ENCODE data around the gene DCK.
A peak's percentile ranks its signal among the peaks of the same experiment; 100 is the strongest.

The DCK gene

DNA sequence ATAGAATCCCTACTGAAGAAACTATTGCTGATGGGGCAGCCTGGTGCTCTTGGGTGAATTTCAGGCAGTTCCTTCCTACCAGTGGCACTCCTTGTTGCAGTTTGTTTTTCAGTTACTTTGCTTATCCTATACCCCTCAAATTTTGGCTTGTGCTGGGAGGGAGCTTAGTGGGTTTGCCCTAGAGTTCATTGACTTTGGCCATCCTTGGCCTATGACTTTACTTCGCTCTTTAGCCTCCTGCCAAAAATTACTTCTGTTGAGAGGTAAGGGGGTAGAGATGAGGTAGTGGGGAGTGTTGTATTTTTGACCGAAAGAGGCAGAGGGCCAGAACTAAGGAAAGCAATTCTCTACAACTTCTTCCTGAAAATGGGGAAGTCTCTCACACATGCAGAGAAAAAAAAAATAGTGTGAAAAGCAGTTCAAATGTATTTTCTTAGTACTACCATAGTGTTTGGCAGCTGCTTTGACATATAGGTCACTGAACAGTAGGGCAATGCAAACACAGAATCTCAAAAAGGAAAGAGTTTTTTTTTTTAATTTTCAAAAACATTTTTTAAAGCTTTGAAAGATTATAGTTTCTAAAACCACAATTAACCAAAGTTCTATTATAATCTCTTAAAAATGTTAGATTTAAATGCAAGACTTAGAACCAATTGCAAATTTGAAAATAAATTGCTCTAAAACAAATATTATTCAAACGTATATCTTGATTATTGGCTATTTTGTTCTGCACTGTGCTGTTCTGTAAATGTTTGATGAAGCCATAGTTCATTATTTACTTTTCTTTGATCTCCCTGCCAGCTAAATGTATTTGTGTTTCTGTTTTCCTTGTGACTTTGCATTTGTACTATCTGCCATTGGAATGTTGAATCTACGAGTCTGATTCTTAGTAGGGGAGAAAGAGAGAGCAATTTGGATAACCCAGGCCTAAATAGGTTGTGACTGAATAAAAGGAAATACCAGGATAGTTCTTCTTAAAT lies 73.6 kb downstream of the DCK start:
- H4K91ac ChIP-seq (ENCODE audit: low read depth, low read length), result no peak overlapping the region
- H3K9ac ChIP-seq (ENCODE audit: low read length), result no peak overlapping the region
- H3K4me3 ChIP-seq (ENCODE audit: low read depth, low read length), result no peak overlapping the region
- H2BK12ac ChIP-seq (ENCODE audit: low read length), result no peak overlapping the region
- H3K27ac ChIP-seq (ENCODE audit: low read depth, low read length), result no peak overlapping the region
- H2BK5ac ChIP-seq (ENCODE audit: low read depth, low read length, poor library complexity), result no peak overlapping the region
- H3K79me2 ChIP-seq (ENCODE audit: control insufficient read depth, insufficient read depth, low read length, poor library complexity), result no peaks in the 10 kb centered on the region
- no peak overlapping the region for H3K4me2 ChIP-seq (ENCODE audit: low read length)
- H3K79me1 ChIP-seq (ENCODE audit: low read length), result no peaks in the 10 kb centered on the region
- no peaks in the 10 kb centered on the region for H3K36me3 ChIP-seq (ENCODE audit: control insufficient read depth in 1 of 2, insufficient read depth in 2 of 2, low read length in 2 of 2)
- no peak overlapping the region for H4K12ac ChIP-seq (ENCODE audit: low read depth, low read length)
- peak in 1 of 2 donors; percentile 4 for DNase-seq
- H3K4me1 ChIP-seq (ENCODE audit: control insufficient read depth in 1 of 2, insufficient read depth in 2 of 2, low read length in 2 of 2), result no peaks in the 10 kb centered on the region
- H4K8ac ChIP-seq (ENCODE audit: low read depth, low read length), result no peak overlapping the region
- no peak overlapping the region for H2AFZ ChIP-seq (ENCODE audit: insufficient read depth, low read length, poor library complexity)
- no peak overlapping the region for H3K14ac ChIP-seq (ENCODE audit: low read length)
- no peak overlapping the region for H2AK5ac ChIP-seq (ENCODE audit: low read length)
- H2BK120ac ChIP-seq (ENCODE audit: insufficient read depth, low read length, poor library complexity), result no peak overlapping the region
- no peak overlapping the region for H3K4ac ChIP-seq (ENCODE audit: low read depth, low read length)
- no peaks in the 10 kb centered on the region for H3K27me3 ChIP-seq (ENCODE audit: insufficient read depth, low read length)
- no CpG with 5 or more reads among the region's 4 CpGs for WGBS (ENCODE audit: extremely low coverage, insufficient coverage, insufficient read length)
- no peaks in the 10 kb centered on the region for H3K9me3 ChIP-seq (ENCODE audit: insufficient read depth, low read depth, low read length)
- no peak overlapping the region for H3K18ac ChIP-seq (ENCODE audit: low read length)
- no peak overlapping the region for H3K23ac ChIP-seq (ENCODE audit: low read length)

GRCh38 chr4:71069063-71069462 lies 75.6 kb downstream of the DCK start:
- Histone ChIP-seq H3K18ac (ENCODE audit: low read length) (no peak overlapping the region), H3K4me3 (ENCODE audit: low read depth, low read length) (no peak overlapping the region), H3K9ac (ENCODE audit: low read length) (no peak overlapping the region), H3K27ac (ENCODE audit: low read depth, low read length) (no peak overlapping the region), H2BK12ac (ENCODE audit: low read length) (no peak overlapping the region), H2BK120ac (ENCODE audit: insufficient read depth, low read length, poor library complexity) (no peak overlapping the region), H3K36me3 (ENCODE audit: control insufficient read depth in 1 of 2, insufficient read depth in 2 of 2, low read length in 2 of 2) (no peaks in the 10 kb centered on the region), H2AFZ (ENCODE audit: insufficient read depth, low read length, poor library complexity) (no peak overlapping the region), H3K14ac (ENCODE audit: low read length) (no peak overlapping the region), H3K9me3 (ENCODE audit: insufficient read depth, low read depth, low read length) (no peaks in the 10 kb centered on the region), H3K27me3 (ENCODE audit: insufficient read depth, low read length) (no peaks in the 10 kb centered on the region), H3K4ac (ENCODE audit: low read depth, low read length) (no peak overlapping the region), H4K12ac (ENCODE audit: low read depth, low read length) (no peak overlapping the region), H3K4me1 (ENCODE audit: control insufficient read depth in 1 of 2, insufficient read depth in 2 of 2, low read length in 2 of 2) (no peaks in the 10 kb centered on the region), H2AK5ac (ENCODE audit: low read length) (no peak overlapping the region), H4K91ac (ENCODE audit: low read depth, low read length) (no peak overlapping the region), H3K23ac (ENCODE audit: low read length) (no peak overlapping the region), H4K8ac (ENCODE audit: low read depth, low read length) (no peak overlapping the region), H2BK5ac (ENCODE audit: low read depth, low read length, poor library complexity) (no peak overlapping the region), H3K79me1 (ENCODE audit: low read length) (no peaks in the 10 kb centered on the region), H3K4me2 (ENCODE audit: low read length) (no peak overlapping the region), H3K79me2 (ENCODE audit: control insufficient read depth, insufficient read depth, low read length, poor library complexity) (no peaks in the 10 kb centered on the region)
- no CpG with 5 or more reads among the region's 1 CpG for WGBS (ENCODE audit: extremely low coverage, insufficient coverage, insufficient read length)
- DNase-seq, result no peak

DNA sequence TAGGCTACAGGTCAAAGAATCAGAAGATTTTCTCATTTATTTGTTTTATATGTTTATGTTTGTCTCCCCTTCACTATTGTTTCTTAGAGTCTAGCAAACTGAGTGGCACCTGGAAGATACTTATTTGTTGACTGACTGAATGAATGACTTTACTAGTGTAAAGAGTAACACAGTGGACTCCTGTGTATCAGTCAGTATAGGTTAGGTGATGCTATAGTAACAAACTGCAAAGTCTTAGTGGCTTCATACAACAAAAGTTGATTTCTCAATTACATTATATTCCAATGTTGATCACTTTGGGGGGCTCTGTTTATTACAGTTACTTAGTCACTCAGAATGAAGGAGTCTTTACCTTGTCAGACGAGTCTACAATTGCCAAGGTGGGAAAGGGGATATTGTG lies 76.6 kb downstream of the DCK start:
- Histone ChIP-seq H3K14ac (ENCODE audit: low read length) (no peak overlapping the region), H4K12ac (ENCODE audit: low read depth, low read length) (no peak overlapping the region), H3K9me3 (ENCODE audit: insufficient read depth, low read depth, low read length) (no peaks in the 10 kb centered on the region), H2AK5ac (ENCODE audit: low read length) (no peak overlapping the region), H3K18ac (ENCODE audit: low read length) (no peak overlapping the region), H4K8ac (ENCODE audit: low read depth, low read length) (no peak overlapping the region), H3K36me3 (ENCODE audit: control insufficient read depth in 1 of 2, insufficient read depth in 2 of 2, low read length in 2 of 2) (no peaks in the 10 kb centered on the region), H2BK5ac (ENCODE audit: low read depth, low read length, poor library complexity) (no peak overlapping the region), H3K4me1 (ENCODE audit: control insufficient read depth in 1 of 2, insufficient read depth in 2 of 2, low read length in 2 of 2) (no peaks in the 10 kb centered on the region), H3K79me2 (ENCODE audit: control insufficient read depth, insufficient read depth, low read length, poor library complexity) (no peaks in the 10 kb centered on the region), H3K27ac (ENCODE audit: low read depth, low read length) (no peak overlapping the region), H4K91ac (ENCODE audit: low read depth, low read length) (no peak overlapping the region), H3K27me3 (ENCODE audit: insufficient read depth, low read length) (no peaks in the 10 kb centered on the region), H3K9ac (ENCODE audit: low read length) (no peak overlapping the region), H3K4me2 (ENCODE audit: low read length) (no peak overlapping the region), H2BK12ac (ENCODE audit: low read length) (no peak overlapping the region), H3K79me1 (ENCODE audit: low read length) (no peaks in the 10 kb centered on the region), H2AFZ (ENCODE audit: insufficient read depth, low read length, poor library complexity) (no peak overlapping the region), H2BK120ac (ENCODE audit: insufficient read depth, low read length, poor library complexity) (no peak overlapping the region), H3K23ac (ENCODE audit: low read length) (no peak overlapping the region), H3K4ac (ENCODE audit: low read depth, low read length) (no peak overlapping the region), H3K4me3 (ENCODE audit: low read depth, low read length) (no peak overlapping the region)
- no peak for DNase-seq
- WGBS (ENCODE audit: extremely low coverage, insufficient coverage, insufficient read length), result no CpG with 5 or more reads among the region's 1 CpG

DNA sequence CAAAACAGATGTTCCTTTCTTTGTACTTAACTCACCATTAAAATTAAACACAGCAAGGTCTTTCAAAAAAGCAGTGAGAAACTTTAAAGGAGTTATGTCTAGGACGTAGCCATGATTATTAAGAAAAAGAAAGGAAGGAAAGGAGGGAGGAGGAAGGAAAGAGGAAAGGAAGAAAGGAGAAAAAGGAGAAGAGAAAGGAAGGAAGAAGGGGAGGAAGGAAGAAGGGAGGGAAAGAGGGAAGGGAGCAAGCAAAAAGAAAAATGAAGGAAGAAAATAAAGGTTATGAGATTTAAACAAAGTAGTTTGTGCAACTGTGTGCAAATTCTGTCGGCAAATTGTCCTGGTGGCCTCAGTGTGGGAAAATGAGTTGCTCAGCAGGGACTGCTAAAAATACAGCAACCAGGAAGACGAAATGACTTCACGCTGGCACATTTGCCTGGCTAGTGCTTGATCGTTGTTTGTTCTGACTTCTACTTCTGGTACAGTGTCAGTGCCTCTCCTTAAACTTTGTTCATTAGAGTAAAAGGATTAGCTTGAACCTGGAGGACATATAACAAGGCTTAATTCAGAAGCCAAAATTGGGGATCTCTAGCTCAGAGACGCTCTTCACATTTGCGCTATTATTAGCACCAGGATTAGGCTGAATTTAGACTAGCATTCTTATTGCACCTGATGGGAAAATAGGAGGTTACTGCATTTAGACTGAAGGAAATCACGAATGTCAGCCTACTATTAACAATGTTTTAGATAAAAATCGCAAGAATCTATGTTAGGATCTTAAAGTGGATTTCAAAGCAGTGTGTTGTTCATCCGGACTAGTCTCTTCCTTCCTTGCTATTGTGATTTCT lies 81.2 kb downstream of the DCK start:
- Histone ChIP-seq H3K9me3 (ENCODE audit: insufficient read depth, low read depth, low read length) (no peaks in the 10 kb centered on the region), H2BK5ac (ENCODE audit: low read depth, low read length, poor library complexity) (no peak overlapping the region), H3K79me1 (ENCODE audit: low read length) (no peaks in the 10 kb centered on the region), H3K4ac (ENCODE audit: low read depth, low read length) (no peak overlapping the region), H3K79me2 (ENCODE audit: control insufficient read depth, insufficient read depth, low read length, poor library complexity) (no peaks in the 10 kb centered on the region), H3K9ac (ENCODE audit: low read length) (no peak overlapping the region), H4K91ac (ENCODE audit: low read depth, low read length) (no peak overlapping the region), H3K4me3 (ENCODE audit: low read depth, low read length) (no peak overlapping the region), H3K27ac (ENCODE audit: low read depth, low read length) (no peak overlapping the region), H2AK5ac (ENCODE audit: low read length) (no peak overlapping the region), H2BK12ac (ENCODE audit: low read length) (no peak overlapping the region), H3K23ac (ENCODE audit: low read length) (no peak overlapping the region), H3K27me3 (ENCODE audit: insufficient read depth, low read length) (no peaks in the 10 kb centered on the region), H3K18ac (ENCODE audit: low read length) (no peak overlapping the region), H4K12ac (ENCODE audit: low read depth, low read length) (no peak overlapping the region), H3K36me3 (ENCODE audit: control insufficient read depth in 1 of 2, insufficient read depth in 2 of 2, low read length in 2 of 2) (no peaks in the 10 kb centered on the region), H3K14ac (ENCODE audit: low read length) (no peak overlapping the region), H2AFZ (ENCODE audit: insufficient read depth, low read length, poor library complexity) (no peak overlapping the region), H3K4me2 (ENCODE audit: low read length) (no peak overlapping the region), H4K8ac (ENCODE audit: low read depth, low read length) (no peak overlapping the region), H3K4me1 (ENCODE audit: control insufficient read depth in 1 of 2, insufficient read depth in 2 of 2, low read length in 2 of 2) (no peaks in the 10 kb centered on the region), H2BK120ac (ENCODE audit: insufficient read depth, low read length, poor library complexity) (no peak overlapping the region)
- DNase-seq, result no peak
- no CpG with 5 or more reads among the region's 10 CpGs for whole genome bisulfite sequencing (ENCODE audit: extremely low coverage, insufficient coverage, insufficient read length)
